Measurements from ENCODE around the gene PRDM16.

Gene PRDM16

GRCh38 chr1:3346478-3346877, 277.5 kb downstream of the PRDM16 start:
- Histone ChIP-seq H3K4me3 (ENCODE audit: insufficient read depth in 1 of 2, low read depth in 1 of 2, low read length in 2 of 2) (no peak overlapping the region), H2BK120ac (ENCODE audit: low read depth, low read length) (no peak overlapping the region), H3K79me1 (replicated peaks; ENCODE audit: low read length, poor library complexity, severe bottlenecking) (no peaks in the 10 kb centered on the region), H3K18ac (ENCODE audit: low read depth in 1 of 2, low read length in 2 of 2) (no peak overlapping the region), H3K14ac (ENCODE audit: low read length in 2 of 2) (no peak overlapping the region), H3K4me2 (ENCODE audit: low read length, poor library complexity, severe bottlenecking) (no peak overlapping the region), H2AK5ac (ENCODE audit: low read length, severe bottlenecking) (no peak overlapping the region), H3K4ac (ENCODE audit: low read depth in 1 of 2, low read length in 2 of 2) (no peak overlapping the region), H3K9ac (ENCODE audit: low read length) (no peak overlapping the region), H3K4me1 (ENCODE audit: control insufficient read depth, insufficient read depth, low read depth, low read length) (no peaks in the 10 kb centered on the region), H2BK12ac (ENCODE audit: low read length in 2 of 2) (no peak overlapping the region), H4K91ac (ENCODE audit: low read length) (no peak overlapping the region), H2AFZ (ENCODE audit: low read depth, low read length) (no peak overlapping the region), H3K9me3 (ENCODE audit: control insufficient read depth, low read length) (peaks cover 18% of the 10 kb centered on the region), H4K8ac (ENCODE audit: low read length) (no peak overlapping the region), H3K27me3 (ENCODE audit: control insufficient read depth in 1 of 2, insufficient read depth in 1 of 2, low read length in 2 of 2) (peaks cover 32 to 41% of the 10 kb centered on the region in 2 experiments), H3K23ac (ENCODE audit: low read length in 2 of 2) (no peak overlapping the region), H3K36me3 (ENCODE audit: control insufficient read depth in 1 of 2, insufficient read depth in 2 of 2, low read depth in 1 of 2, low read length in 2 of 2) (no peaks in the 10 kb centered on the region), H2BK5ac (ENCODE audit: low read depth, low read length, poor library complexity, severe bottlenecking) (no peak overlapping the region), H2BK15ac (ENCODE audit: low read depth, poor library complexity, severe bottlenecking) (no peak overlapping the region), H3K27ac (ENCODE audit: low read length, poor library complexity, severe bottlenecking) (no peak overlapping the region)
- DNase-seq: no peak
- WGBS: 91% methylated on average over 10 of the region's 13 CpGs

GRCh38 chr1:3347257-3348020, 278.4 kb downstream of the PRDM16 start:
- 75% methylated on average over 18 of the region's 18 CpGs for WGBS
- H2AFZ ChIP-seq (ENCODE audit: low read depth, low read length): no peak overlapping the region

GRCh38 chr1:3348196-3348865, 279.3 kb downstream of the PRDM16 start:
- H3K4me2 ChIP-seq (ENCODE audit: low read length, poor library complexity, severe bottlenecking): no peak overlapping the region
- H3K36me3 ChIP-seq (ENCODE audit: control insufficient read depth in 1 of 2, insufficient read depth in 2 of 2, low read depth in 1 of 2, low read length in 2 of 2): no peaks in the 10 kb centered on the region
- no peak overlapping the region for H4K8ac ChIP-seq (ENCODE audit: low read length)
- no peak overlapping the region for H3K4me3 ChIP-seq (ENCODE audit: insufficient read depth in 1 of 2, low read depth in 1 of 2, low read length in 2 of 2)
- H3K9ac ChIP-seq (ENCODE audit: low read length): no peak overlapping the region
- DNase-seq: no peak
- H2BK120ac ChIP-seq (ENCODE audit: low read depth, low read length): no peak overlapping the region
- no peak overlapping the region for H3K14ac ChIP-seq (ENCODE audit: low read length in 2 of 2)
- peaks cover 15% of the 10 kb centered on the region for H3K4me1 ChIP-seq (ENCODE audit: control insufficient read depth, insufficient read depth, low read depth, low read length)
- H2AFZ ChIP-seq (ENCODE audit: low read depth, low read length): no peak overlapping the region
- H2AK5ac ChIP-seq (ENCODE audit: low read length, severe bottlenecking): no peak overlapping the region
- H2BK5ac ChIP-seq (ENCODE audit: low read depth, low read length, poor library complexity, severe bottlenecking): no peak overlapping the region
- no peak overlapping the region for H3K23ac ChIP-seq (ENCODE audit: low read length in 2 of 2)
- H3K9me3 ChIP-seq (ENCODE audit: control insufficient read depth, low read length): peaks cover 10% of the 10 kb centered on the region
- no peak overlapping the region for H3K27ac ChIP-seq (ENCODE audit: low read length, poor library complexity, severe bottlenecking)
- H4K91ac ChIP-seq (ENCODE audit: low read length): no peak overlapping the region
- H2BK15ac ChIP-seq (ENCODE audit: low read depth, poor library complexity, severe bottlenecking): no peak overlapping the region
- no peak overlapping the region for H3K18ac ChIP-seq (ENCODE audit: low read depth in 1 of 2, low read length in 2 of 2)
- no peaks in the 10 kb centered on the region for H3K79me1 ChIP-seq (replicated peaks; ENCODE audit: low read length, poor library complexity, severe bottlenecking)
- 73% methylated on average over 15 of the region's 15 CpGs for WGBS
- peaks cover 24 to 50% of the 10 kb centered on the region in 2 experiments for H3K27me3 ChIP-seq (ENCODE audit: control insufficient read depth in 1 of 2, insufficient read depth in 1 of 2, low read length in 2 of 2)
- H3K4ac ChIP-seq (ENCODE audit: low read depth in 1 of 2, low read length in 2 of 2): no peak overlapping the region
- no peak overlapping the region for H2BK12ac ChIP-seq (ENCODE audit: low read length in 2 of 2)

More at GRCh38 chr1:3347257-3348020, 278.4 kb downstream of the PRDM16 start:
- Histone ChIP-seq H2BK120ac (ENCODE audit: low read depth, low read length) (no peak overlapping the region), H3K4me3 (ENCODE audit: insufficient read depth in 1 of 2, low read depth in 1 of 2, low read length in 2 of 2) (no peak overlapping the region), H3K4ac (ENCODE audit: low read depth in 1 of 2, low read length in 2 of 2) (no peak overlapping the region), H4K8ac (ENCODE audit: low read length) (no peak overlapping the region), H3K18ac (ENCODE audit: low read depth in 1 of 2, low read length in 2 of 2) (no peak overlapping the region), H3K9me3 (ENCODE audit: control insufficient read depth, low read length) (peaks cover 17% of the 10 kb centered on the region), H3K4me2 (ENCODE audit: low read length, poor library complexity, severe bottlenecking) (no peak overlapping the region), H3K27ac (ENCODE audit: low read length, poor library complexity, severe bottlenecking) (no peak overlapping the region), H3K79me1 (replicated peaks; ENCODE audit: low read length, poor library complexity, severe bottlenecking) (no peaks in the 10 kb centered on the region), H2BK12ac (ENCODE audit: low read length in 2 of 2) (no peak overlapping the region), H3K36me3 (ENCODE audit: control insufficient read depth in 1 of 2, insufficient read depth in 2 of 2, low read depth in 1 of 2, low read length in 2 of 2) (no peaks in the 10 kb centered on the region), H2BK5ac (ENCODE audit: low read depth, low read length, poor library complexity, severe bottlenecking) (no peak overlapping the region), H3K23ac (ENCODE audit: low read length in 2 of 2) (no peak overlapping the region), H3K27me3 (ENCODE audit: control insufficient read depth in 1 of 2, insufficient read depth in 1 of 2, low read length in 2 of 2) (peaks cover 32 to 41% of the 10 kb centered on the region in 2 experiments), H3K4me1 (ENCODE audit: control insufficient read depth, insufficient read depth, low read depth, low read length) (peaks cover 7% of the 10 kb centered on the region), H3K14ac (ENCODE audit: low read length in 2 of 2) (no peak overlapping the region), H4K91ac (ENCODE audit: low read length) (no peak overlapping the region), H2BK15ac (ENCODE audit: low read depth, poor library complexity, severe bottlenecking) (no peak overlapping the region), H2AK5ac (ENCODE audit: low read length, severe bottlenecking) (no peak overlapping the region), H3K9ac (ENCODE audit: low read length) (no peak overlapping the region)
- no peak for DNase-seq

DNA sequence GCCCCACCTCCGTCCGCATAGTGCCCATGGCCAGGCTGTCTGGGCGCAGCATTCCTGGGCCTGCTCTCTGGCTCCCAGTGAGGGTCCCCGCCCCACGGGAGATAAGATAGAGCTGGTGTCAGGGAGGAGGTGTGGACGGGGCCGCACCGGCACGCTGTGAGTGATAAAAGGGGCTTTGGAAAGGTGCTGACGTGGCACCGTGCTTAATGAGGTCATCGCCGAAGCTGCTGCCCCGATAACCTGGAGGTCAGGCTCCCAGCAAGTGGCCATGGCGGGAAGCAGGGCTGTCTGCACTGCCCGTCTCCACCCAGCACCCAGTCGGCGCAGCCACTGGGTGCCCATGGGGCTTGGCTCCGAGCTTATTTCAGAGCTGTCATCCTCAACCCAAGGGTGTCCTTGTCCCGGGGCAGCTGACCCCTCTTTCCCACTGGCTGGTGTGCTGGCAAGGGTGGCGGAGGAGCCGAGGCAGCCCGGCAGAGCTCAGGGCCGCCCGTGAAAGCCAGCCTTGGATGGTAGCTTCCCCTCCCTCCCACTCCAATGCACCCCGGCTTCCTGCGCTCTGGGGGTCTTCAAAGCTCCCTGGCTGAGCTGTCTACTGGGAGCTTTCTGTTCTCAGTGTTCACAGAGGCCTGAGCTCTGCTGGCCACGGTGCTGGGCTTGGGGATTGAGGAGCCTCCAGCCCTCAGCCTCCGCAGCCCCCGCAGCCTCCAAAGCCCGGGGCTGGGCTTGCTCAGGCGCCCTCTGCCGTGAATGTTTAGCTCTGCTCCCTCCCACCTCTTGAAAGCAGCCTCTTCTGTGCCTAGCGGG, 280.4 kb downstream of the PRDM16 start:
- peaks cover 4% of the 10 kb centered on the region for H3K9me3 ChIP-seq (ENCODE audit: control insufficient read depth, low read length)
- 60% methylated on average over 34 of the region's 34 CpGs for WGBS

More for the DNA sequence above, 280.4 kb downstream of the PRDM16 start:
- no peak overlapping the region for H3K27ac ChIP-seq (ENCODE audit: low read length, poor library complexity, severe bottlenecking)
- H3K27me3 ChIP-seq (ENCODE audit: control insufficient read depth in 1 of 2, insufficient read depth in 1 of 2, low read length in 2 of 2): peaks cover 24 to 56% of the 10 kb centered on the region in 2 experiments
- no peak overlapping the region for H2BK120ac ChIP-seq (ENCODE audit: low read depth, low read length)
- H2BK15ac ChIP-seq (ENCODE audit: low read depth, poor library complexity, severe bottlenecking): no peak overlapping the region
- no peaks in the 10 kb centered on the region for H3K79me1 ChIP-seq (replicated peaks; ENCODE audit: low read length, poor library complexity, severe bottlenecking)
- no peak overlapping the region for H3K23ac ChIP-seq (ENCODE audit: low read length in 2 of 2)
- H2BK12ac ChIP-seq (ENCODE audit: low read length in 2 of 2): no peak overlapping the region
- no peak for DNase-seq
- no peak overlapping the region for H3K4me2 ChIP-seq (ENCODE audit: low read length, poor library complexity, severe bottlenecking)
- no peak overlapping the region for H3K4ac ChIP-seq (ENCODE audit: low read depth in 1 of 2, low read length in 2 of 2)
- no peak overlapping the region for H3K9ac ChIP-seq (ENCODE audit: low read length)
- H3K4me3 ChIP-seq (ENCODE audit: insufficient read depth in 1 of 2, low read depth in 1 of 2, low read length in 2 of 2): no peak overlapping the region
- H3K4me1 ChIP-seq (ENCODE audit: control insufficient read depth, insufficient read depth, low read depth, low read length): peaks cover 18% of the 10 kb centered on the region
- H2AFZ ChIP-seq (ENCODE audit: low read depth, low read length): no peak overlapping the region
- H3K18ac ChIP-seq (ENCODE audit: low read depth in 1 of 2, low read length in 2 of 2): no peak overlapping the region
- no peak overlapping the region for H2AK5ac ChIP-seq (ENCODE audit: low read length, severe bottlenecking)
- no peak overlapping the region for H2BK5ac ChIP-seq (ENCODE audit: low read depth, low read length, poor library complexity, severe bottlenecking)
- H4K8ac ChIP-seq (ENCODE audit: low read length): no peak overlapping the region
- H4K91ac ChIP-seq (ENCODE audit: low read length): no peak overlapping the region
- H3K14ac ChIP-seq (ENCODE audit: low read length in 2 of 2): no peak overlapping the region
- no peaks in the 10 kb centered on the region for H3K36me3 ChIP-seq (ENCODE audit: control insufficient read depth in 1 of 2, insufficient read depth in 2 of 2, low read depth in 1 of 2, low read length in 2 of 2)
